T47D (cell line): Measurements from ENCODE around the gene SLC22A4.

Experiments used
- DNase-seq, 2 experiments: peaks; one replicate each; pipeline versions ENCODE4 v3.0.0 to v3.0.0-alpha.2; 2011 to 2012; ENCODE audit warnings: low read depth in 1 of 2, low spot score in 1 of 2
- JUND ChIP-seq: IDR thresholded peaks from 2 replicates; pipeline ENCODE4 v1.6.1; 2012; ENCODE audit warnings: low read depth
- in situ Hi-C: cut with HindIII; loops from 2 replicates; pipeline ENCODE4 v1.10.0; 2016; ENCODE audit warnings: low sequenced_read_pairs, low pct_unique_long_range_greater_than_20kb

SLC22A4 gene

DNA sequence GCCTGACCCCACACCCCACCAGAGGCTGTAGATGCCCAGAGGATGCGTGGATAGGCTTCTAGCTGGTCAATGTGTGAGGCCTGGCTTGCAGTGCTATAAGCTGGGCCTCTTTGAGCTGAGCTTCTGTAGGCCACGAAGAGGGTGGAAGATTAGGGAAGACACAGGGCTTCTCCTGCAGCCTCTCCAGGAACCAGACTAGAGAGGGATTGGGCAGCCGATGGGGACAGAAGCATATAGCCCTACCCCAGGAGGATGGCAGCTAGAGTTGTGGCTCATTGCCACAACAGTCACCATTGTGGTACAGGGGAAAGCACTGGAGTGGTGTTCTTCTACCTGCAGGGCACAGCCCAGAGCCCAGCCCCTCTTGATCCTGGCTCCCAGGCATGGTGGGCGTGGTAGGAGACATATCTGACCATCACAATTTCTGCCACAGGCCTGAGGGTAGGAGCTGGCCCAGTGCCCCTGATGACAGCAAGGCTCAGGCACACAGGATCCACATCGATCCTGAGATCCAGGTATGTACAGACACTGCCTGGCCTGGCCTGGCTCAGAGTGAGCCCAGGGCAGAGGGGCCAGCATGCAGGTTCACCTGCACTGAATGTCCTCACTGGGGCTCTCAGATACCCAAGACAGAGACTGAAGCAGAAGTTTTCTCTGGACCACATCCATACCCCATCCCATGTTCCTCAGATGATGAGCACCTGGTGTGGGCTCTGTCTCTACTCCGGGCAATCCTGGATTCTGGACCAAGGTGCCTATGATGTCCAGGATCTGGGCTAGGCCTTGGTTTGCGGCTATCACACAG lies 28.0 kb upstream of the SLC22A4 start:
- TF ChIP-seq JUND = no peak
- no peak for DNase-seq
- in situ Hi-C loops = no loop called here

- no peak for DNase-seq
Measured at GRCh38 chr5:132266836-132267160, 27.4 kb upstream of the SLC22A4 start.

GRCh38 chr5:132267166-132267739 lies 26.9 kb upstream of the SLC22A4 start:
- TF ChIP-seq JUND = no peak
- in situ Hi-C loops = no loop called here
- no peak for DNase-seq

More at GRCh38 chr5:132266836-132267160, 27.4 kb upstream of the SLC22A4 start:
- in situ Hi-C loops = no loop called here
- no peak for TF ChIP-seq JUND

DNA sequence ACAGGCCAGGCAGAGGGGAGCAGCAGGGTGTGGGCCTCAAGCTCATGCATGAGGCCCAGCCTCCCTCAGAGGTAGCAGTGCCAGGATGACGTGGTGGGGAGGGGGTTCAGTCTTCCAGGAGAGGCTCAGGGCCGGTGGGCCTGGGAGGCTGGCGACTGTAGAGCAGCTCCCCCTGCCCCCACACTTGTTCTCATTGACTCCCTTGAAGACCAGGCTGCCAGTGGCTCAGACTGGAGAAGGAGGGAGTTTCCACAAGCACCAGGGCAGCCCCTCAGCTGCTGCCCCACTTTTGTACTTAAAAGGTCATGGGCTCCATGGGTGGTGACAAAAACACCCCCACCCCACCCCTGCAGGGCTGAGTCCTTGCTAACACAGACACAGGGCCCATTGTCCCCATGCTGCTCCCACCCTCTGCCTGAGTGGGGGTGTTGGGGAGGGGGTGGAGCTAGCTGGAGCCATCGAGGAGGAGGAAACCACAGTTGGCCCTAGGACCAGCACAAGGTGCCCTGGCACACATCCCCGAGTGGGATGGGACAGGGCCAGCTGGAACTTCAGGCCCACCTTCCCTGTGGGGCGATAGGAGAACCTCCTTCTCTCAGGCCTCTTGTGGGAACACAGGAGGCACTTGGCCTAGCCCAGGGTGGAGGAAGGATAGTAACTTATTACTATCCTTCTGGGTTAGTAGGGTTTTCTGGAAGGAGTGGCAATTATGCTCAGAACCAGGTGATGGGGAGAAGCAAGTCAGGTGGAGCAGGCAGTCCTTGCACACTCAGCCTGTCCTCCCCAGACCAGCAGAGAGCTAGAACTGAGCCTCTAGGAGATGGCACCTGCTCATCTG lies 26.0 kb upstream of the SLC22A4 start:
- in situ Hi-C loops = no loop called here
- no peak for DNase-seq
- TF ChIP-seq JUND = no peak

GRCh38 chr5:132268769-132269551 lies 25.2 kb upstream of the SLC22A4 start:
- DNase-seq = no peak
- TF ChIP-seq JUND = no peak
- in situ Hi-C loops = no loop called here

DNA sequence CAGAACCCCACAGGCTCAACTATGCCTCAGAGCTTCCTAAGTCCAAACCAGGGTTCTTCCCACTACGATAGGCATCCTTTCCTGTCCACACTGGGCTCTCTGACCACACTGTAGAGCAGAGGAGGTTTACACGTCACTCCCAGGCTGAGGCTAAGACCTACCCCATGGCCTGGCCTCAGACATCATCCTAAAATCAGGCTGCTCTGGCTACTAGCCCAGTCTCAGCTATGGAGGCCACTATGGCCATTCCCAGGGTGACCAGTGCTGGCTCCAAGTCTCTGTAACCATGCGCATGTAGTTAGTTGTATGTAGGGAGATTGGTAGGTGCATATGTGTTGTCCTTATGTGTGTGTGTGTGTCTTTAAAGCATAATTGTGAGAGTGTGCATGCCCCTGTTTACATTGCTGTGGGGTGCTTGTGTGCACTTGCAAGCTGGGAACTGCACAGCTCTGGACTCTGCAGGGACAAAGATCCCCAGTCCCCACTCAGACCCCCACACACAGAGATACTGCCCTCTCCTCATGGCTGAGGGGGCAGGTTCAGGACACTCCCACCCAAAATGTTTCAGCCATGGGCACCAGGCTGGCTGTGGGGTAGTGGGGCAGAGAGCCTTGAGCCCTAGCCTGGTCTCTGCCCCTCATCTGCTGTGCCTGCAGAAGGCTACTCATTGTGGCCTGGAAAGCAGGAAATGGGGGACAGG lies 24.4 kb upstream of the SLC22A4 start:
- in situ Hi-C loops = no loop called here
- TF ChIP-seq JUND = no peak
- DNase-seq = no peak

GRCh38 chr5:132270335-132270665 lies 23.9 kb upstream of the SLC22A4 start:
- in situ Hi-C loops = no loop called here
- TF ChIP-seq JUND = no peak
- DNase-seq = no peak

- TF ChIP-seq JUND = no peak
- in situ Hi-C loops = no loop called here
- DNase-seq = no peak
Measured at GRCh38 chr5:132270706-132271105, 23.5 kb upstream of the SLC22A4 start.

GRCh38 chr5:132271251-132272246 lies 22.6 kb upstream of the SLC22A4 start:
- in situ Hi-C loops = no loop called here
- TF ChIP-seq JUND = no peak
- no peak for DNase-seq

GRCh38 chr5:132272311-132273210 lies 21.6 kb upstream of the SLC22A4 start:
- TF ChIP-seq JUND = no peak
- DNase-seq = peak; percentile 75
- in situ Hi-C loops = no loop called here
